Measurements from ENCODE around the gene FANCB. TPM values are rescaled to one million over a fixed set of nuclear protein-coding genes. Genes with fewer than 3 reads are reported as not detected.

Gene FANCB
- total RNA-seq, 1 experiment from 2014 or later: 2.7 TPM

DNA sequence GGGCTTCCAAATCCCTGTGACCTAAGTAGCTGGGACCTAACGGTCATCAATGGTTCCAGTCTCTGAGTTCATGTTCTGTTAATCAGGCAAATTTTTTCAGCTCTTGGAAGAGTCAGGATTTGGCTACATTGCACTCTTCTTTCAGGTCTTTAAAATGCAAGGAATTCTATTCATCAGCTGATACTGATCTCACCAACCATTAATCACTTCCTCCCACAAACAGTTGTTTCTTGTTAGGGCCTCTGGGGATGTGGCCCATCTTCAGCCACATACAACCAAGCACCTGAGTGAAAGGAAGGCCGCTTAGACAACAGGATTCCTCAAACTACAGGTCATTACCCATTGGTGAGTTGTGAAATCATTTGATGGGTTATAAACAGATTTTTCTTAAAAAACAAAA lies 71.7 kb downstream of the FANCB start:
- Mint-ChIP-seq H3K4me3 (ENCODE audit: unreplicated experiment) (no peak overlapping the region), H3K27ac (ENCODE audit: low read depth, unreplicated experiment) (no peak overlapping the region), H3K27me3 (ENCODE audit: insufficient read depth, unreplicated experiment) (peaks cover 12% of the 10 kb centered on the region), H3K4me1 (ENCODE audit: insufficient read depth, unreplicated experiment) (peaks cover 8% of the 10 kb centered on the region), H3K9me3 (ENCODE audit: unreplicated experiment) (peaks cover 13% of the 10 kb centered on the region), H3K36me3 (ENCODE audit: insufficient read depth, unreplicated experiment) (no peaks in the 10 kb centered on the region)
- TF ChIP-seq, protein P1, sequence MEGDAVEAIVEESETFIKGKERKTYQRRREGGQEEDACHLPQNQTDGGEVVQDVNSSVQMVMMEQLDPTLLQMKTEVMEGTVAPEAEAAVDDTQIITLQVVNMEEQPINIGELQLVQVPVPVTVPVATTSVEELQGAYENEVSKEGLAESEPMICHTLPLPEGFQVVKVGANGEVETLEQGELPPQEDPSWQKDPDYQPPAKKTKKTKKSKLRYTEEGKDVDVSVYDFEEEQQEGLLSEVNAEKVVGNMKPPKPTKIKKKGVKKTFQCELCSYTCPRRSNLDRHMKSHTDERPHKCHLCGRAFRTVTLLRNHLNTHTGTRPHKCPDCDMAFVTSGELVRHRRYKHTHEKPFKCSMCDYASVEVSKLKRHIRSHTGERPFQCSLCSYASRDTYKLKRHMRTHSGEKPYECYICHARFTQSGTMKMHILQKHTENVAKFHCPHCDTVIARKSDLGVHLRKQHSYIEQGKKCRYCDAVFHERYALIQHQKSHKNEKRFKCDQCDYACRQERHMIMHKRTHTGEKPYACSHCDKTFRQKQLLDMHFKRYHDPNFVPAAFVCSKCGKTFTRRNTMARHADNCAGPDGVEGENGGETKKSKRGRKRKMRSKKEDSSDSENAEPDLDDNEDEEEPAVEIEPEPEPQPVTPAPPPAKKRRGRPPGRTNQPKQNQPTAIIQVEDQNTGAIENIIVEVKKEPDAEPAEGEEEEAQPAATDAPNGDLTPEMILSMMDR (IDR thresholded peaks at IDR 0.05; ENCODE audit: unreplicated experiment): no peak
- no peak for DNase-seq (ENCODE audit: unreplicated experiment)
- intact Hi-C loops (cut with micrococcal nuclease): no loop called here
- no TSS peak for BruUV-seq (replicated peaks)
- ChIA-PET POLR2A (no interaction called here), CTCF (interaction anchor here (0.7 kb wide), 1 partner anchor 480 kb away, joined by 4 read pairs; no protein-coding TSS in a partner anchor)

- H3K9me3 Mint-ChIP-seq (ENCODE audit: unreplicated experiment): peaks cover 7% of the 10 kb centered on the region
- no peak overlapping the region for H3K4me3 Mint-ChIP-seq (ENCODE audit: unreplicated experiment)
- intact Hi-C loops (cut with micrococcal nuclease): no loop called here
- H3K27ac Mint-ChIP-seq (ENCODE audit: low read depth, unreplicated experiment): no peak overlapping the region
- no TSS peak for BruUV-seq (replicated peaks)
- TF ChIP-seq, protein P1 (IDR thresholded peaks at IDR 0.05; ENCODE audit: unreplicated experiment): no peak
- no peak for DNase-seq (ENCODE audit: unreplicated experiment)
- H3K27me3 Mint-ChIP-seq (ENCODE audit: insufficient read depth, unreplicated experiment): peaks cover 8% of the 10 kb centered on the region
- POLR2A ChIA-PET: no interaction called here
- H3K36me3 Mint-ChIP-seq (ENCODE audit: insufficient read depth, unreplicated experiment): no peaks in the 10 kb centered on the region
- peaks cover 8% of the 10 kb centered on the region for H3K4me1 Mint-ChIP-seq (ENCODE audit: insufficient read depth, unreplicated experiment)
- CTCF ChIA-PET: no interaction called here
Observed at GRCh38 chrX:14798805-14799397, 74.0 kb downstream of the FANCB start.

Other genes with a start within 250 kb of the FANCB start
- gene MOSPD2, start 352 bp upstream of the FANCB start, total RNA-seq (2022): 8.9 and 11.3 TPM in 2 replicates